K562 (cell line): ENCODE results near the gene ZNRF1. TPM values are rescaled to one million over a fixed set of nuclear protein-coding genes. Genes with fewer than 3 reads are reported as not detected.

ENCODE experiments used
- ARNT ChIP-seq, 2 experiments: fragments of 450-650 bp; IDR thresholded peaks; 2 replicates each; pipeline ENCODE4 v1.6.1; 2016; ENCODE audit warnings: mild to moderate bottlenecking in 1 of 2
- BRF2 ChIP-seq: IDR thresholded peaks from 3 replicates; pipeline ENCODE4 v1.6.1; 2011; ENCODE audit warnings: borderline replicate concordance, mild to moderate bottlenecking; ENCODE audit not compliant: insufficient read length, insufficient read depth
- CEBPZ ChIP-seq: fragments of 150-350 bp; IDR thresholded peaks from 2 replicates; pipeline ENCODE4 v1.6.1; 2014; ENCODE audit warnings: low read depth, mild to moderate bottlenecking, low read length, borderline replicate concordance
- DACH1 ChIP-seq: fragments of 450-650 bp; IDR thresholded peaks from 2 replicates; pipeline ENCODE4 v1.6.1; 2018; ENCODE audit not compliant: partially characterized antibody
- E2F8 ChIP-seq: fragments of 450-650 bp; IDR thresholded peaks from 2 replicates; pipeline ENCODE4 v1.7.1; 2018; ENCODE audit warnings: mild to moderate bottlenecking, low read depth; ENCODE audit not compliant: partially characterized antibody
- FOXJ3 ChIP-seq: sonication (generic); formaldehyde crosslinking; IDR thresholded peaks from 2 replicates; pipeline ENCODE4 v1.4.0; 2020; ENCODE audit warnings: mild to moderate bottlenecking, missing genetic modification reagents
- GABPB2 ChIP-seq: fragments of 250-450 bp; sonication (Bioruptor Pico); conservative IDR thresholded peaks from 2 replicates; pipeline ENCODE4 v1.5.1; 2021; ENCODE audit warnings: mild to moderate bottlenecking
- GTF2E2 ChIP-seq: fragments of 200-800 bp; sonication (Bioruptor generic); IDR thresholded peaks from 2 replicates; pipeline ENCODE4 v1.6.1; 2016; ENCODE audit warnings: missing genetic modification characterization, missing compliant biosample characterization
- HMG20B ChIP-seq: fragments of 250-450 bp; sonication (Bioruptor Pico); IDR thresholded peaks from 2 replicates; pipeline ENCODE4 v1.5.0; 2021; ENCODE audit warnings: mild to moderate bottlenecking
- KAT2B ChIP-seq: IDR thresholded peaks from one replicate; pipeline ENCODE4 v1.6.1; 2012; ENCODE audit warnings: low read depth, mild to moderate bottlenecking, control low read depth, inconsistent platforms, low read length, moderate library complexity
- NELFE ChIP-seq: IDR thresholded peaks from 2 replicates; pipeline ENCODE4 v1.6.1; 2011; ENCODE audit warnings: mild to moderate bottlenecking; ENCODE audit not compliant: insufficient read depth, insufficient read length
- NEUROD1 ChIP-seq: fragments of 150-350 bp; IDR thresholded peaks from 2 replicates; pipeline ENCODE4 v1.6.1; 2014; ENCODE audit warnings: borderline replicate concordance, low read length, low read depth; ENCODE audit not compliant: partially characterized antibody
- PCBP1 ChIP-seq: fragments of 200-400 bp; formaldehyde crosslinking; IDR thresholded peaks from 2 replicates; pipeline ENCODE4 v1.6.1; 2018; ENCODE audit warnings: mild to moderate bottlenecking, low read depth, low read length; ENCODE audit not compliant: poor library complexity, severe bottlenecking
- PHF20 ChIP-seq: fragments of 450-650 bp; IDR thresholded peaks from 2 replicates; pipeline ENCODE4 v1.6.1; 2018; ENCODE audit not compliant: partially characterized antibody
- RNF2 ChIP-seq: sonication (generic); IDR thresholded peaks from 2 replicates; pipeline ENCODE4 v1.6.1; 2016
- SAFB2 ChIP-seq: fragments of 200-400 bp; formaldehyde crosslinking; IDR thresholded peaks from 2 replicates; pipeline ENCODE4 v1.6.1; 2018; ENCODE audit warnings: borderline replicate concordance, low read length, low read depth, moderate library complexity; ENCODE audit not compliant: severe bottlenecking
- SNIP1 ChIP-seq: fragments of 450-650 bp; IDR thresholded peaks from 2 replicates; pipeline ENCODE4 v1.7.1; 2017; ENCODE audit warnings: low read depth, mild to moderate bottlenecking
- ZNF444 ChIP-seq: fragments of 250-450 bp; sonication (Bioruptor Pico); IDR thresholded peaks from 2 replicates; pipeline ENCODE4 v1.4.0; 2020; ENCODE audit warnings: mild to moderate bottlenecking, moderate library complexity
- ZNF561 ChIP-seq: fragments of 450-650 bp; formaldehyde crosslinking; conservative IDR thresholded peaks from 2 replicates; pipeline ENCODE4 v1.4.0; 2020; ENCODE audit warnings: mild to moderate bottlenecking, moderate library complexity
- ZNF655 ChIP-seq: fragments of 250-450 bp; sonication (Bioruptor Pico); IDR thresholded peaks from 2 replicates; pipeline ENCODE4 v1.5.0; 2021
- polyA plus RNA-seq, 8 experiments: library from polyadenylated mRNA; depleted of rRNA in 4 of 8; stranded (reverse) in 5 of 8; unstranded in 3 of 8; fragments of >200 nt; fragmentation: Nextera tagmentation in 2 of 8; fragmentation: Illumina TruSeq in 1 of 8; extraction: Ambion mirVana in 2 of 8; extraction: Trizol in 1 of 8; gene quantifications; 2 replicates each; pipeline versions ENCODE4 v1.2.1 to v1.2.3, GENCODE V29; 2011 to 2014; ENCODE audit warnings: inconsistent platforms in 1 of 8, missing spikeins in 1 of 8
- total RNA-seq, 7 experiments: library from RNA; depleted of rRNA in 6 of 7; stranded (reverse); fragments of >200 nt in 6 of 7; fragmentation: Illumina TruSeq in 2 of 7; extraction: Trizol in 2 of 7; gene quantifications; 2 replicates each; pipeline versions ENCODE4 v1.2.1 to v1.2.3, GENCODE V29; 2011 to 2021; ENCODE audit warnings: low replicate concordance in 1 of 7

ZNRF1 gene
- total and polyA plus RNA-seq, 9 of the 15 experiments (the other 6 are each of a cell fraction or from before 2014, with no cell fraction given), result 9.5 to 37.7 (median 20.0) TPM

GRCh38 chr16:75148311-75149195, 149.7 kb downstream of the ZNRF1 start, which contains the start of gene ZFP1 (continued):
- TF ChIP-seq ZNF444 (CRISPR knock-in tag) (no peak), FOXJ3 (no peak), RNF2 (peak; percentile 68), SAFB2 (no peak), DACH1 (peak; percentile 12), SNIP1 (no peak), ZNF561 (CRISPR knock-in tag) (no peak), E2F8 (peak; percentile 64), ARNT (IDR thresholded peaks at IDR 0.05) (no peak), PHF20 (peak; percentile 80), KAT2B (no peak), ZNF655 (no peak), GTF2E2 (tag) (no peak), NELFE (no peak), HMG20B (CRISPR knock-in tag) (no peak), GABPB2 (CRISPR knock-in tag) (no peak), NEUROD1 (peak; percentile 47), BRF2 (no peak), PCBP1 (peak; percentile 82), CEBPZ (no peak)
